Vagina (tissue), 2 donors: ENCODE results near the gene LDB2. TPM values are rescaled to one million over a fixed set of nuclear protein-coding genes. Genes with fewer than 3 reads are reported as not detected.

Experiments used
- DNase-seq, 2 donors: peaks; one replicate each; pipeline ENCODE4 v3.0.0-alpha.2; 2017; ENCODE audit errors: extremely low spot score in 2 of 2
- H3K27ac ChIP-seq: fragments of 200-600 bp; sonication (generic); one replicate; pipeline ENCODE4 v1.5.1; 2019
- H3K27me3 ChIP-seq: fragments of 200-600 bp; sonication (generic); one replicate; pipeline ENCODE4 v1.5.1; 2019
- H3K36me3 ChIP-seq, 2 donors: fragments of 200-600 bp; sonication (generic); one replicate each; pipeline ENCODE4 v1.5.1; 2017 to 2019
- H3K4me1 ChIP-seq: fragments of 200-600 bp; sonication (generic); one replicate; pipeline ENCODE4 v1.5.1; 2019
- H3K4me3 ChIP-seq, 2 donors: fragments of 200-600 bp; sonication (generic); 1 replicate in 1 of 2; 2 replicates in 1 of 2; pipeline ENCODE4 v1.5.1; 2016 to 2019
- H3K9me3 ChIP-seq: fragments of 200-600 bp; sonication (generic); one replicate; pipeline ENCODE4 v1.5.1; 2019
- CTCF ChIP-seq, 3 experiments: fragments of 450-650 bp in 2 of 3; fragments of 200-600 bp in 1 of 3; sonication (generic) in 1 of 3; IDR thresholded peaks; one replicate each; pipeline ENCODE4 v1.5.1; 2017 to 2019; ENCODE audit warnings: antibody characterized with exemption in 3 of 3, mild to moderate bottlenecking in 2 of 3, moderate library complexity in 2 of 3
- POLR2A ChIP-seq, 2 donors: fragments of 450-650 bp; IDR thresholded peaks; one replicate each; pipeline ENCODE4 v1.6.1; 2017; ENCODE audit warnings: antibody characterized with exemption in 2 of 2, mild to moderate bottlenecking in 2 of 2, moderate library complexity in 2 of 2
- POLR2AphosphoS5 ChIP-seq, 2 donors: sonication (generic); formaldehyde crosslinking; IDR thresholded peaks; one replicate each; pipeline ENCODE4 v1.9.0; 2017; ENCODE audit warnings: antibody characterized with exemption in 2 of 2, mild to moderate bottlenecking in 2 of 2, low read depth in 1 of 2; ENCODE audit not compliant: insufficient read depth in 1 of 2
- intact Hi-C: fragments of 100-400 bp; cut with DNase I; formaldehyde crosslinking; loops from one replicate; pipeline ENCODE4 v1.15.1; 2023
- total RNA-seq: library from RNA; depleted of rRNA; stranded (reverse); fragments of >200 nt; gene quantifications from one replicate; pipeline ENCODE4 v1.2.3, GENCODE V29; 2016

Gene LDB2
- total RNA-seq, 1 donor from 2014 or later = 70.0 TPM

GRCh38 chr4:16489226-16489625 is 409.2 kb downstream of the LDB2 start:
- no peak for TF ChIP-seq POLR2A (IDR thresholded peaks at IDR 0.05)
- TF ChIP-seq POLR2AphosphoS5 (IDR thresholded peaks at IDR 0.05; ENCODE audit: insufficient read depth in 1 of 2, low read depth in 1 of 2) = no peak
- no peak for TF ChIP-seq CTCF (IDR thresholded peaks at IDR 0.05)
- H3K36me3 ChIP-seq = no peaks in the 10 kb centered on the region
- H3K4me1 ChIP-seq = no peaks in the 10 kb centered on the region
- H3K27ac ChIP-seq = no peak overlapping the region
- H3K4me3 ChIP-seq = no peak overlapping the region
- H3K27me3 ChIP-seq = no peaks in the 10 kb centered on the region
- DNase-seq = no peak
- H3K9me3 ChIP-seq = no peaks in the 10 kb centered on the region
- intact Hi-C loops = no loop called here

GRCh38 chr4:16488084-16488483 is 410.4 kb downstream of the LDB2 start:
- H3K4me3 ChIP-seq = no peak overlapping the region
- H3K9me3 ChIP-seq = no peaks in the 10 kb centered on the region
- DNase-seq = no peak
- TF ChIP-seq POLR2AphosphoS5 (IDR thresholded peaks at IDR 0.05; ENCODE audit: insufficient read depth in 1 of 2, low read depth in 1 of 2) = no peak
- no peak for TF ChIP-seq CTCF (IDR thresholded peaks at IDR 0.05)
- TF ChIP-seq POLR2A (IDR thresholded peaks at IDR 0.05) = no peak
- intact Hi-C loops = no loop called here
- H3K4me1 ChIP-seq = no peaks in the 10 kb centered on the region
- no peaks in the 10 kb centered on the region for H3K27me3 ChIP-seq
- no peak overlapping the region for H3K27ac ChIP-seq
- H3K36me3 ChIP-seq = no peaks in the 10 kb centered on the region

GRCh38 chr4:16484711-16485110 is 413.7 kb downstream of the LDB2 start:
- no peak for DNase-seq
- Histone ChIP-seq H3K9me3 (no peaks in the 10 kb centered on the region), H3K27me3 (no peaks in the 10 kb centered on the region), H3K4me3 (no peak overlapping the region), H3K27ac (no peak overlapping the region), H3K4me1 (no peaks in the 10 kb centered on the region), H3K36me3 (no peaks in the 10 kb centered on the region)
- TF ChIP-seq POLR2AphosphoS5 (IDR thresholded peaks at IDR 0.05; ENCODE audit: insufficient read depth in 1 of 2, low read depth in 1 of 2) = no peak
- no peak for TF ChIP-seq POLR2A (IDR thresholded peaks at IDR 0.05)
- no peak for TF ChIP-seq CTCF (IDR thresholded peaks at IDR 0.05)
- intact Hi-C loops = no loop called here

- intact Hi-C loops = no loop called here
- TF ChIP-seq CTCF (IDR thresholded peaks at IDR 0.05) = no peak
- TF ChIP-seq POLR2A (IDR thresholded peaks at IDR 0.05) = no peak
- TF ChIP-seq POLR2AphosphoS5 (IDR thresholded peaks at IDR 0.05; ENCODE audit: insufficient read depth in 1 of 2, low read depth in 1 of 2) = no peak
- DNase-seq = no peak
- Histone ChIP-seq H3K36me3 (no peaks in the 10 kb centered on the region), H3K4me3 (no peak overlapping the region), H3K9me3 (no peaks in the 10 kb centered on the region), H3K27me3 (no peaks in the 10 kb centered on the region), H3K27ac (no peak overlapping the region), H3K4me1 (no peaks in the 10 kb centered on the region)
These were observed 414.9 kb downstream of the LDB2 start for GRCh38 chr4:16483540-16483939.

GRCh38 chr4:16480011-16480410 is 418.4 kb downstream of the LDB2 start:
- intact Hi-C loops = no loop called here
- no peak for DNase-seq
- H3K36me3 ChIP-seq = no peaks in the 10 kb centered on the region
- TF ChIP-seq POLR2AphosphoS5 (IDR thresholded peaks at IDR 0.05; ENCODE audit: insufficient read depth in 1 of 2, low read depth in 1 of 2) = no peak
- no peak for TF ChIP-seq POLR2A (IDR thresholded peaks at IDR 0.05)
- no peak for TF ChIP-seq CTCF (IDR thresholded peaks at IDR 0.05)
- no peak overlapping the region for H3K4me3 ChIP-seq
- H3K4me1 ChIP-seq = no peaks in the 10 kb centered on the region
- no peaks in the 10 kb centered on the region for H3K9me3 ChIP-seq
- H3K27ac ChIP-seq = no peak overlapping the region
- H3K27me3 ChIP-seq = no peaks in the 10 kb centered on the region
